ENCODE results near the gene APEH. TPM values are rescaled to one million over a fixed set of nuclear protein-coding genes. Genes with fewer than 3 reads are reported as not detected.

The APEH gene
- total and polyA plus RNA-seq, 2 of the 13 experiments (the other 11 are each of a cell fraction or from before 2014, with no cell fraction given), result 116 to 130 TPM

DNA sequence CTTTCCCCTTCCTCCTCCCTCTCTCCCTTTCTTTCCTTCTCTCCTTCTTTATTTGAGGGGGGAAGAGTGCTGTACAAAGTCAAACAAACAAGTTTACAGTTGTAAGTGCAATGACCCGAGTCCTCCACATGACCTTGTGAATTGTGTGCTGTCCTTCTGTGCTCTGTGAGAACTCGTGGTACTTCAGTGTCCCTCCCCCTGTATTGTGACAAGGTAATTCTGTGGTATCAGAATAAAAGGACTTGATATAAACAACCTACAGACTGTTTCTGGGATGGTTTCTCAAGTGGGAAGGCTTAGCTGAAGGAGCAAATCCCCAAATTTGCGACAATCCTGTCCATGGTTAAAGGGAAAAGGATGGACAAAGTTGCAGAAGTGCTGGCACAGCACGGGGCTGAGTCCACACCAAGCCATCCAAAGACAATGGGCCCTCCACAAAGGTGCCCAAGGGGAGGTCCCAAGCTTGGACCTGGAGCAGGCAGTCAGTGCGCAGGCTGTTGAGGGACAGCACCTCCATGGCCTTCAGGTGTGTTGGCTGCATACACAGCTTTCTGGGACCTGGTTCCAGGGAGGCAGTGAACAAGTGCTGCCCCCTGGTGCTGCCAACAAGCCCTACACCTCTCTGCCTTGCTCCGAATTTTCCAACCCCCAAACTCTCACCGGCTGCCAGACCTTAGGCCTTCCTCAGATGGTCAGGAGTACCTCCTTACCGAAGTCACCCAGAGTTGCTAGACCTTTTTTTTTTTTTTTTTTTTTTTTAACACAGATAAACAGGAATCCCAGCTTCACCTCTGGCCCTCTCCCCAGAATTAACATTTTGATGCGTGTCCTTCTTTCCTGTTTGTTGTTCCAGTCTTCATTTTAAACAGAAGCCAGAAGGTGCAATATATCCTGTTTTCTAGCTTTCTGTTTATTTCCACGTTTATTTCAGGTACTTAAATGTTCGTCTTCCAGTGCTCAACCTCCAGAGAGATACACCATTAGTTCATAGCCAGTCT is 2.6 kb upstream of the APEH start (continued):
- TF ChIP-seq ZNF431 (CRISPR knock-in tag; IDR thresholded peaks at IDR 0.05; ENCODE audit: borderline replicate concordance, low read depth), result 0 out of 2 replicates have a peak, but pooled peaks have one; percentile 1
- TF ChIP-seq, protein P1, sequence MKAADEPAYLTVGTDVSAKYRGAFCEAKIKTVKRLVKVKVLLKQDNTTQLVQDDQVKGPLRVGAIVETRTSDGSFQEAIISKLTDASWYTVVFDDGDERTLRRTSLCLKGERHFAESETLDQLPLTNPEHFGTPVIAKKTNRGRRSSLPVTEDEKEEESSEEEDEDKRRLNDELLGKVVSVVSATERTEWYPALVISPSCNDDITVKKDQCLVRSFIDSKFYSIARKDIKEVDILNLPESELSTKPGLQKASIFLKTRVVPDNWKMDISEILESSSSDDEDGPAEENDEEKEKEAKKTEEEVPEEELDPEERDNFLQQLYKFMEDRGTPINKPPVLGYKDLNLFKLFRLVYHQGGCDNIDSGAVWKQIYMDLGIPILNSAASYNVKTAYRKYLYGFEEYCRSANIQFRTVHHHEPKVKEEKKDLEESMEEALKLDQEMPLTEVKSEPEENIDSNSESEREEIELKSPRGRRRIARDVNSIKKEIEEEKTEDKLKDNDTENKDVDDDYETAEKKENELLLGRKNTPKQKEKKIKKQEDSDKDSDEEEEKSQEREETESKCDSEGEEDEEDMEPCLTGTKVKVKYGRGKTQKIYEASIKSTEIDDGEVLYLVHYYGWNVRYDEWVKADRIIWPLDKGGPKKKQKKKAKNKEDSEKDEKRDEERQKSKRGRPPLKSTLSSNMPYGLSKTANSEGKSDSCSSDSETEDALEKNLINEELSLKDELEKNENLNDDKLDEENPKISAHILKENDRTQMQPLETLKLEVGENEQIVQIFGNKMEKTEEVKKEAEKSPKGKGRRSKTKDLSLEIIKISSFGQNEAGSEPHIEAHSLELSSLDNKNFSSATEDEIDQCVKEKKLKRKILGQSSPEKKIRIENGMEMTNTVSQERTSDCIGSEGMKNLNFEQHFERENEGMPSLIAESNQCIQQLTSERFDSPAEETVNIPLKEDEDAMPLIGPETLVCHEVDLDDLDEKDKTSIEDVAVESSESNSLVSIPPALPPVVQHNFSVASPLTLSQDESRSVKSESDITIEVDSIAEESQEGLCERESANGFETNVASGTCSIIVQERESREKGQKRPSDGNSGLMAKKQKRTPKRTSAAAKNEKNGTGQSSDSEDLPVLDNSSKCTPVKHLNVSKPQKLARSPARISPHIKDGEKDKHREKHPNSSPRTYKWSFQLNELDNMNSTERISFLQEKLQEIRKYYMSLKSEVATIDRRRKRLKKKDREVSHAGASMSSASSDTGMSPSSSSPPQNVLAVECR (CRISPR knock-in tag; IDR thresholded peaks at IDR 0.05; ENCODE audit: borderline replicate concordance), result peak; percentile 62; the same call in 1 of the 2 replicates
- TF ChIP-seq MEF2D (CRISPR knock-in tag; IDR thresholded peaks at IDR 0.05), result peak; percentile 37
- TF ChIP-seq ZNF251 (CRISPR knock-in tag; IDR thresholded peaks at IDR 0.05), result no peak
- TF ChIP-seq SIX1 (CRISPR knock-in tag; IDR thresholded peaks at IDR 0.05; ENCODE audit: borderline replicate concordance), result no peak; the same call in 1 of the 2 replicates
- TF ChIP-seq, protein P2, sequence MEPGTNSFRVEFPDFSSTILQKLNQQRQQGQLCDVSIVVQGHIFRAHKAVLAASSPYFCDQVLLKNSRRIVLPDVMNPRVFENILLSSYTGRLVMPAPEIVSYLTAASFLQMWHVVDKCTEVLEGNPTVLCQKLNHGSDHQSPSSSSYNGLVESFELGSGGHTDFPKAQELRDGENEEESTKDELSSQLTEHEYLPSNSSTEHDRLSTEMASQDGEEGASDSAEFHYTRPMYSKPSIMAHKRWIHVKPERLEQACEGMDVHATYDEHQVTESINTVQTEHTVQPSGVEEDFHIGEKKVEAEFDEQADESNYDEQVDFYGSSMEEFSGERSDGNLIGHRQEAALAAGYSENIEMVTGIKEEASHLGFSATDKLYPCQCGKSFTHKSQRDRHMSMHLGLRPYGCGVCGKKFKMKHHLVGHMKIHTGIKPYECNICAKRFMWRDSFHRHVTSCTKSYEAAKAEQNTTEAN (CRISPR knock-in tag; conservative IDR thresholded peaks at IDR 0.05), result 0 out of 2 replicates have a peak, but pooled peaks have one; percentile 30
- TF ChIP-seq ZNF343 (CRISPR knock-in tag; IDR thresholded peaks at IDR 0.05), result no peak
- TF ChIP-seq, protein P3, sequence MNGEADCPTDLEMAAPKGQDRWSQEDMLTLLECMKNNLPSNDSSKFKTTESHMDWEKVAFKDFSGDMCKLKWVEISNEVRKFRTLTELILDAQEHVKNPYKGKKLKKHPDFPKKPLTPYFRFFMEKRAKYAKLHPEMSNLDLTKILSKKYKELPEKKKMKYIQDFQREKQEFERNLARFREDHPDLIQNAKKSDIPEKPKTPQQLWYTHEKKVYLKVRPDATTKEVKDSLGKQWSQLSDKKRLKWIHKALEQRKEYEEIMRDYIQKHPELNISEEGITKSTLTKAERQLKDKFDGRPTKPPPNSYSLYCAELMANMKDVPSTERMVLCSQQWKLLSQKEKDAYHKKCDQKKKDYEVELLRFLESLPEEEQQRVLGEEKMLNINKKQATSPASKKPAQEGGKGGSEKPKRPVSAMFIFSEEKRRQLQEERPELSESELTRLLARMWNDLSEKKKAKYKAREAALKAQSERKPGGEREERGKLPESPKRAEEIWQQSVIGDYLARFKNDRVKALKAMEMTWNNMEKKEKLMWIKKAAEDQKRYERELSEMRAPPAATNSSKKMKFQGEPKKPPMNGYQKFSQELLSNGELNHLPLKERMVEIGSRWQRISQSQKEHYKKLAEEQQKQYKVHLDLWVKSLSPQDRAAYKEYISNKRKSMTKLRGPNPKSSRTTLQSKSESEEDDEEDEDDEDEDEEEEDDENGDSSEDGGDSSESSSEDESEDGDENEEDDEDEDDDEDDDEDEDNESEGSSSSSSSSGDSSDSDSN (CRISPR knock-in tag; IDR thresholded peaks at IDR 0.05), result peak; percentile 44; the same call in 1 of the 2 replicates
- TF ChIP-seq FIP1L1 (IDR thresholded peaks at IDR 0.05; ENCODE audit: borderline replicate concordance, insufficient read depth, low read depth, low read length), result no peak
- no peak for TF ChIP-seq TBX3 (IDR thresholded peaks at IDR 0.05; ENCODE audit: borderline replicate concordance)
- no peak for TF ChIP-seq ZSCAN20 (CRISPR knock-in tag; IDR thresholded peaks at IDR 0.05; ENCODE audit: borderline replicate concordance)
- TF ChIP-seq ZNF557 (CRISPR knock-in tag; IDR thresholded peaks at IDR 0.05), result no peak
- TF ChIP-seq ZFY (CRISPR knock-in tag; IDR thresholded peaks at IDR 0.05), result peak; percentile 52
- no peak for TF ChIP-seq ZSCAN25 (CRISPR knock-in tag; IDR thresholded peaks at IDR 0.05)
- TF ChIP-seq, protein P4, sequence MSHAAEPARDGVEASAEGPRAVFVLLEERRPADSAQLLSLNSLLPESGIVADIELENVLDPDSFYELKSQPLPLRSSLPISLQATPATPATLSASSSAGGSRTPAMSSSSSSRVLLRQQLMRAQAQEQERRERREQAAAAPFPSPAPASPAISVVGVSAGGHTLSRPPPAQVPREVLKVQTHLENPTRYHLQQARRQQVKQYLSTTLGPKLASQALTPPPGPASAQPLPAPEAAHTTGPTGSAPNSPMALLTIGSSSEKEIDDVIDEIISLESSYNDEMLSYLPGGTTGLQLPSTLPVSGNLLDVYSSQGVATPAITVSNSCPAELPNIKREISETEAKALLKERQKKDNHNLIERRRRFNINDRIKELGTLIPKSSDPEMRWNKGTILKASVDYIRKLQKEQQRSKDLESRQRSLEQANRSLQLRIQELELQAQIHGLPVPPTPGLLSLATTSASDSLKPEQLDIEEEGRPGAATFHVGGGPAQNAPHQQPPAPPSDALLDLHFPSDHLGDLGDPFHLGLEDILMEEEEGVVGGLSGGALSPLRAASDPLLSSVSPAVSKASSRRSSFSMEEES (CRISPR knock-in tag; IDR thresholded peaks at IDR 0.05), result peak; percentile 88
- TF ChIP-seq TCF7L2 (IDR thresholded peaks at IDR 0.05; ENCODE audit: low read depth, low read length), result no peak
- peak; percentile 63; the same call in 1 of the 2 replicates for TF ChIP-seq MIXL1 (CRISPR knock-in tag; IDR thresholded peaks at IDR 0.05)
- peak; percentile 95 for TF ChIP-seq RXRB (CRISPR knock-in tag; IDR thresholded peaks at IDR 0.05; ENCODE audit: borderline replicate concordance)
